LNCaP clone FGC (cell line): ENCODE data around the gene DYNLT2B.

ENCODE experiments used
- DNase-seq: peaks from one replicate; pipeline ENCODE4 v3.0.0-alpha.2; 2011; ENCODE audit warnings: low read depth
- H3K4me3 ChIP-seq: 2 replicates; pipeline ENCODE4 v1.5.1; 2011; ENCODE audit warnings: mild to moderate bottlenecking, low read depth, low read length, control low read depth
- CTCF ChIP-seq: IDR thresholded peaks from 2 replicates; pipeline ENCODE4 v1.5.1; 2012; ENCODE audit warnings: mild to moderate bottlenecking; ENCODE audit not compliant: control insufficient read depth, insufficient read depth; ENCODE audit errors: extremely low read depth

DYNLT2B gene

GRCh38 chr3:196272826-196273225 lies 45.2 kb downstream of the DYNLT2B start:
- no peak for TF ChIP-seq CTCF
- no peak overlapping the region for H3K4me3 ChIP-seq
- no peak for DNase-seq

DNA sequence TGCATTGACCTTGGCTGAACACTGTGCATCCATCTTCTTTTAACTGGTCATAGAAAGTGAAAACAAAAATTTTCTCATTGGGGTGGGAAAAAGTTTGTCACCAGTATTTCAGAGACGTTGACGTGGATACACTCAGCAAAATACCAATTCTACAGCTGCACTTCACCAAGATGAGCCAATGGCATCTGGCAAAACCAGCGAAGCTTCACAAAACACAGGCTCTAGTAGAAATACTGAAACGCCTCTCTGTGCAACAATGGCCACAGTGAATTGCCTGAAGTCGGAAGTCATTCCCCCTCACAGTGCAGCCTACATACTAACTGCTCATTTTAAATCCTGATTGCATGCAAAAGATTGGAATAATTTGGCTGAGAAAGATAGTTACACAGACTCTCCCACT lies 47.5 kb downstream of the DYNLT2B start:
- H3K4me3 ChIP-seq: no peak overlapping the region
- TF ChIP-seq CTCF: no peak
- DNase-seq: no peak

DNA sequence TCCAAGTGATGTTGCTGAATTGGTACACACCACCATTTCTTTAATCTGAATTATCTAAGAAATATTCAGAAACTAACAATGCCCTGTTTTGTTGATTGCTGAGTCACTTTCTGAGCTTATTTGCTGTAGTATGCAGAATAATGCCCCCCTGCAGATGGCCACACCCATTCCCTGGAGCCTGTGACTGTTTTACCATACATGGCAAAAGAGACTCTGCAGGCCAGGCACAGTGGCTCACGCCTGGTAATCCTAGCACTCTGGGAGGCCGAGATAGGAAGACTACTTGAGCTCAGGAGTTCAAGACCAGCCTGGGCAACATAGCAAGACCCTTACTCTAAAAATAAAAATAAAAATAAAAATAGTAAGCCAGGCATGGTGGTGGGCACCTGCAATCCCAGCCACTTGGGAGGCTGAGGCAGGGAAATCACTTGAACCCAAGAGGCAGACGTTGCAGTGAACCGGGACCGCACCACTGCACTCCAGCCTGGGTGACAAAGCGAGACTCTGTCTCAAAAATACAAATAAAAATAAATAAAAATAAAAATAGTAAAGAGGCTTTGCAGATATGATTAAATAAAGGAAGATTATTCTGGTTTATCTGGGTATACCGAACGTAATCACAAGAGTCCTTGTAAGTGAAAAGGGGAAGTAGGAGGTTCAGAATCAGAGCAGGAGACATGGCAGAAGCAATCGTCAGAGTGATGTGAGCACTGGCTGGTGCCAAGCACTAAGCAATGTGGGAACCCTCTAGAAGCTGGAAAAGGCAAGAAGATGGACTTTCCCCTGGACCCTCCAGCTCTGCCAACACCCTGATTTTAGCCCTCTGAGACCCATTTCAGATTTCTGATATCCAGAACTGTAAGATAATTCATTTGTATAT lies 49.5 kb downstream of the DYNLT2B start:
- no peak for DNase-seq
- no peak for TF ChIP-seq CTCF

GRCh38 chr3:196263819-196264218 lies 54.2 kb downstream of the DYNLT2B start:
- TF ChIP-seq CTCF: no peak
- no peak overlapping the region for H3K4me3 ChIP-seq
- no peak for DNase-seq

More for the DNA sequence above, 49.5 kb downstream of the DYNLT2B start:
- no peak overlapping the region for H3K4me3 ChIP-seq

DNA sequence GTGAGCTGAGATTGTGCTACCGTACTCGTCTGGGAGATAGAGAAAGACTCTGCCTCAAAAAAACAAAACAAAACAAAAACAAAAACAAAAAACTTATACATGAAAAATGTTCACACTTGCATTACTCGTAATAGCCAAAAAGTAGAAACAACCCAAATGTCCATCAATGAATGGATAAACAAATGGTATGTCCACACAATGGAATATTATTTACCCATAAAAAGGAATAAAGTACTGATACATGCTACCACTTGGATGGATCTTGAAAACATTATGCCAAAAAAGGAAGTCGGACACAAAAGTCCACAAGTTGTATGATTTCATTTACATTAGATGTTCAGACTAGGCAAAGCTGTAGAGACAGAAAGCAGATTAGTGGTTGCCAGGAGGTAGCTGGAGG lies 57.3 kb downstream of the DYNLT2B start:
- no peak for TF ChIP-seq CTCF
- no peak for DNase-seq
- no peak overlapping the region for H3K4me3 ChIP-seq

DNA sequence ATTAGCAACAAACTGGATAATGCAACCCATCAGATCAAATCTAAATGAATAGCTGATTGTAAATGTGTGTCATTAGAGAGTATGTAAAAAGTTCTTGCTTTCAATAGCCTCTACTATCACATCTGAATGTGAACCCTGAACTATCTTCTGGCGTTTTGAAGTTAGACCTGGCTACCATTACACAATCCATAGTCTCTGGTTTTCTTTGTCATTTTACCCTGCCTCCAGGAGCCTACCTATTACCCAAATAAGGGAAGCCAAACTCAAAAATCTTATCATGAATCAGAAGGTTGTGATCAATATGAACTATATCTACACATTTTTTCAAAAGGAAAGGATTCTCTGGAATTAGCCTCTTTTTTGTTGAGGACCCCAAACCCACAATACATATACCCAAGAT lies 62.3 kb downstream of the DYNLT2B start:
- no peak for DNase-seq
- no peak overlapping the region for H3K4me3 ChIP-seq
- no peak for TF ChIP-seq CTCF
